Cortex of kidney (tissue), 1 donor: Measurements from ENCODE around the gene IRX5.

Experiments
- DNase-seq: peaks from one replicate; lab custom pipeline; 2025; lab: John Stamatoyannopoulos, UW

Gene IRX5

GRCh38 chr16:54931120-54932014 lies 702 bp downstream of the IRX5 start:
- no peak for DNase-seq

GRCh38 chr16:54932021-54932660 lies 1.5 kb downstream of the IRX5 start:
- DNase-seq, result no peak

GRCh38 chr16:54932737-54933254 lies 2.1 kb downstream of the IRX5 start:
- DNase-seq, result no peak

- DNase-seq, result no peak
Measured at GRCh38 chr16:54933281-54934011, 2.8 kb downstream of the IRX5 start.

- DNase-seq, result no peak
Measured at GRCh38 chr16:54934481-54935265, 4.0 kb downstream of the IRX5 start.

- DNase-seq, result no peak
Measured at GRCh38 chr16:54935266-54935968, 4.8 kb downstream of the IRX5 start.

- no peak for DNase-seq
Measured at GRCh38 chr16:54936201-54936978, 5.7 kb downstream of the IRX5 start.

GRCh38 chr16:54936979-54937670 lies 6.5 kb downstream of the IRX5 start:
- DNase-seq, result no peak

- DNase-seq, result no peak
Measured at GRCh38 chr16:54937671-54938211, 7.1 kb downstream of the IRX5 start.

GRCh38 chr16:54938212-54939028 lies 7.8 kb downstream of the IRX5 start:
- no peak for DNase-seq

GRCh38 chr16:54939029-54939346 lies 8.3 kb downstream of the IRX5 start:
- no peak for DNase-seq

- DNase-seq, result no peak
Measured at GRCh38 chr16:54939510-54940278, 9.0 kb downstream of the IRX5 start.

GRCh38 chr16:54940279-54940604 lies 9.6 kb downstream of the IRX5 start:
- DNase-seq, result no peak

- no peak for DNase-seq
Measured at GRCh38 chr16:54942353-54942943, 11.8 kb downstream of the IRX5 start.

- DNase-seq, result no peak
Measured at GRCh38 chr16:54944002-54944401, 13.3 kb downstream of the IRX5 start.

GRCh38 chr16:54945063-54945462 lies 14.4 kb downstream of the IRX5 start:
- DNase-seq, result no peak

- no peak for DNase-seq
Measured at GRCh38 chr16:54946909-54947308, 16.2 kb downstream of the IRX5 start.

GRCh38 chr16:54947616-54948015 lies 17.0 kb downstream of the IRX5 start:
- no peak for DNase-seq
